ENCODE results near the gene PTPN4. TPM values are rescaled to one million over a fixed set of nuclear protein-coding genes. Genes with fewer than 3 reads are reported as not detected.

The PTPN4 gene
- total RNA-seq, 1 donor from 2014 or later: 37.4 TPM

DNA sequence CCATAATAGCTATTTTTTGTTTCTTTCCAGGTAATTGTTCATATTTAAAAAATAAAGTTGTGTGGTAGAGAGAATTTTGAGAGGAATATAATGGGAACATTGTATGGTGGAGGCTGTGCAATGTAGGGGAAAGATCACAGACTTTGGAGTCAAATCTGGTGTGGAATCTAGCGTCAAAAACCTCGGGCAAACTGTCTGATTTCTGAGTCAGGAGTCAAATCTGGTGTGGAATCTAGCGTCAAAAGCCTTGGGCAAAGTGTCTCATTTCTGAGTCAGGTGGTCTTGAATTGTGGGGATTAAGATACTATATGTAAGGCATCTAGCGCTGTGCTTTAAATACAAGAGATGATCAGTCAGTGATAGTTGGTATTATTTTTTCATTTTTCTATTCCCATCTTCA lies 5.1 kb downstream of the PTPN4 start:
- H3K9me3 Mint-ChIP-seq: no peaks in the 10 kb centered on the region
- TF ChIP-seq, protein P1, sequence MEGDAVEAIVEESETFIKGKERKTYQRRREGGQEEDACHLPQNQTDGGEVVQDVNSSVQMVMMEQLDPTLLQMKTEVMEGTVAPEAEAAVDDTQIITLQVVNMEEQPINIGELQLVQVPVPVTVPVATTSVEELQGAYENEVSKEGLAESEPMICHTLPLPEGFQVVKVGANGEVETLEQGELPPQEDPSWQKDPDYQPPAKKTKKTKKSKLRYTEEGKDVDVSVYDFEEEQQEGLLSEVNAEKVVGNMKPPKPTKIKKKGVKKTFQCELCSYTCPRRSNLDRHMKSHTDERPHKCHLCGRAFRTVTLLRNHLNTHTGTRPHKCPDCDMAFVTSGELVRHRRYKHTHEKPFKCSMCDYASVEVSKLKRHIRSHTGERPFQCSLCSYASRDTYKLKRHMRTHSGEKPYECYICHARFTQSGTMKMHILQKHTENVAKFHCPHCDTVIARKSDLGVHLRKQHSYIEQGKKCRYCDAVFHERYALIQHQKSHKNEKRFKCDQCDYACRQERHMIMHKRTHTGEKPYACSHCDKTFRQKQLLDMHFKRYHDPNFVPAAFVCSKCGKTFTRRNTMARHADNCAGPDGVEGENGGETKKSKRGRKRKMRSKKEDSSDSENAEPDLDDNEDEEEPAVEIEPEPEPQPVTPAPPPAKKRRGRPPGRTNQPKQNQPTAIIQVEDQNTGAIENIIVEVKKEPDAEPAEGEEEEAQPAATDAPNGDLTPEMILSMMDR (conservative IDR thresholded peaks at IDR 0.05): no peak
- no peak overlapping the region for H3K4me3 Mint-ChIP-seq
- peaks cover 24% of the 10 kb centered on the region for H3K4me1 Mint-ChIP-seq (ENCODE audit: unreplicated experiment)
- no peaks in the 10 kb centered on the region for H3K27me3 Mint-ChIP-seq
- H3K27ac Mint-ChIP-seq: no peak overlapping the region
- no peak for DNase-seq (ENCODE audit: extremely low spot score, unreplicated experiment)
- peaks cover 7% of the 10 kb centered on the region for H3K36me3 Mint-ChIP-seq

DNA sequence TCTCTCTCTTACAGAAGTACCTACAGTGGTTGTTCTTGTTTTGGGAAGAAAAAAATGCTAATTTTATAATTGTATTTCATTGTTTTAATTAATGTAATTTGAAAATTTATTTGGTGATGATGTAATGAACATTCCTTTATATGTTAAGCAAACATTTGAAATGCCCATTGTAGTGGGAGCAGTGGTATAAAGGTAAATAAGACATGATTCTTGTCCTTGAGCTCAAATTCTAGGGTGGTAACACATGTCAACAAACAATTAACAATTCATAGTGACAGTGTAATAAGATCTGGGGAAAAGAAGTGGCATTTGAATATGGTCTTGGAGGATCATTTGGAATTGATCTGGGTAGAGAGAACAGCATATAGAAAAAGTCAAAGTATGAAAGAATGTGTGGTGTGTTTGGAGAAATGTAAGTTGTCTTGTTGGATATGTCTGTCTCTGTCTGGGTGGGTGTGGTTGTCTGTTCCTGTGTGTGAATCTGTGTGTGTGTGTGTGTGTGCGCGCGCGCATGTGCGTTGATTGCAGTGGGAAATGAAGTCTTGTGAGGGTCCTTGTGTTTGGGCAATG lies 5.8 kb downstream of the PTPN4 start:
- Mint-ChIP-seq H3K36me3 (peaks cover 7% of the 10 kb centered on the region), H3K4me3 (peak overlapping the region; percentile 2), H3K9me3 (no peaks in the 10 kb centered on the region), H3K4me1 (ENCODE audit: unreplicated experiment) (peaks cover 24% of the 10 kb centered on the region), H3K27ac (no peak overlapping the region), H3K27me3 (no peaks in the 10 kb centered on the region)
- TF ChIP-seq, protein P1 (conservative IDR thresholded peaks at IDR 0.05): no peak
- DNase-seq (ENCODE audit: extremely low spot score, unreplicated experiment): no peak

GRCh38 chr2:119766944-119767343 lies 7.2 kb downstream of the PTPN4 start:
- no peak for DNase-seq (ENCODE audit: extremely low spot score, unreplicated experiment)
- Mint-ChIP-seq H3K36me3 (peaks cover 7% of the 10 kb centered on the region), H3K4me1 (ENCODE audit: unreplicated experiment) (peaks cover 25% of the 10 kb centered on the region), H3K4me3 (no peak overlapping the region), H3K27me3 (no peaks in the 10 kb centered on the region), H3K9me3 (no peaks in the 10 kb centered on the region), H3K27ac (no peak overlapping the region)
- TF ChIP-seq, protein P1 (conservative IDR thresholded peaks at IDR 0.05): peak; percentile 23

DNA sequence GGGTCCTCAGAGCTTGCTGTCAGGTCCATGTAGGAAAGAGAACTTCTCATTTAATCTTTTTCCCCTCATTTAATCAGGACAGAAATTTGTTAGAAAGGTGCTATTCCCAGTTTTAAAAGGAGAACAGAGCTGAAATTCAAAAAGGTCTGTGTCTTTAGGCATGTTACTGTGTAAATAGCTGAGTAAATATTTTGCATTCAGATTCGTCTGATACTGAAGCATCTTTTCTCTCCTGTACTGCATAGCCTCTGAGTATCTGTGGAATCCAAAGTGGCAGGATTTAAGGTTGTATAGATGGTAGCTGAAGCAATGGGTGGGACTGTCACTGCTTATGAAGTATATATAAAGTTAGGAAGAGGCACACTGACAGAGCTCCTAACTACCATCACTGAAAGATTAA lies 9.0 kb downstream of the PTPN4 start:
- no peak for DNase-seq (ENCODE audit: extremely low spot score, unreplicated experiment)
- Mint-ChIP-seq H3K9me3 (no peaks in the 10 kb centered on the region), H3K36me3 (peaks cover 7% of the 10 kb centered on the region), H3K4me3 (no peak overlapping the region), H3K4me1 (ENCODE audit: unreplicated experiment) (peaks cover 16% of the 10 kb centered on the region), H3K27me3 (no peaks in the 10 kb centered on the region), H3K27ac (no peak overlapping the region)
- TF ChIP-seq, protein P1 (conservative IDR thresholded peaks at IDR 0.05): no peak

- Mint-ChIP-seq H3K4me1 (ENCODE audit: unreplicated experiment) (peaks cover 10% of the 10 kb centered on the region), H3K4me3 (no peak overlapping the region), H3K27ac (no peak overlapping the region), H3K27me3 (no peaks in the 10 kb centered on the region), H3K36me3 (peaks cover 7% of the 10 kb centered on the region), H3K9me3 (no peaks in the 10 kb centered on the region)
- TF ChIP-seq, protein P1 (conservative IDR thresholded peaks at IDR 0.05): no peak
- no peak for DNase-seq (ENCODE audit: extremely low spot score, unreplicated experiment)
Measured at GRCh38 chr2:119769645-119770044, 9.9 kb downstream of the PTPN4 start.

DNA sequence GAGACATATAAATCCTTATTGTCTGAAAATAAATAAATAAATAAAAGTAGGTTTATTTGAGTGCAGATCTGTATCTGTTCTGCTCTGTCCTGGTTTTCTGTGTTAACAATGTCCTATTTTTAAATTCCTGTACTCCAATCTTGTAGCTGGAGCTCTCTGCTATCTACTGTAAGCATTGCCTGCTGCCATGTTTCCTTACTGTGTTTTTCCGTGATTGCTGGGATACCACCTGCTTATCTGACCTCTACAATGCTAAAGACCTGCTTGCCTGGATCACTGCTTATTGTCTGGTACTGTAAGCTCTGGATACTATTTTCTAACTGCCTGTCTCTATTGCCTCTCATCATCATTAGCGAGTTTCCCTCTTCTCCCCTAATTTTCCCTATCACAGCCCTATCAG lies 11.6 kb downstream of the PTPN4 start:
- Mint-ChIP-seq H3K36me3 (peaks cover 4% of the 10 kb centered on the region), H3K4me1 (ENCODE audit: unreplicated experiment) (peaks cover 5% of the 10 kb centered on the region), H3K9me3 (no peaks in the 10 kb centered on the region), H3K27me3 (no peaks in the 10 kb centered on the region), H3K27ac (no peak overlapping the region), H3K4me3 (no peak overlapping the region)
- TF ChIP-seq, protein P1 (conservative IDR thresholded peaks at IDR 0.05): no peak
- DNase-seq (ENCODE audit: extremely low spot score, unreplicated experiment): no peak
